C4-2B (cell line): ENCODE results near the gene ZNF611.

Source experiments
- ZFX ChIP-seq: fragments of 450-650 bp; IDR thresholded peaks from 2 replicates; pipeline ENCODE4 v1.6.1; 2017
- TF ChIP-seq, protein P1 (sequence below): fragments of 450-650 bp; conservative IDR thresholded peaks from 2 replicates; pipeline ENCODE4 v1.5.1; 2017; ENCODE audit warnings: mild to moderate bottlenecking

- TF ChIP-seq, protein P1, sequence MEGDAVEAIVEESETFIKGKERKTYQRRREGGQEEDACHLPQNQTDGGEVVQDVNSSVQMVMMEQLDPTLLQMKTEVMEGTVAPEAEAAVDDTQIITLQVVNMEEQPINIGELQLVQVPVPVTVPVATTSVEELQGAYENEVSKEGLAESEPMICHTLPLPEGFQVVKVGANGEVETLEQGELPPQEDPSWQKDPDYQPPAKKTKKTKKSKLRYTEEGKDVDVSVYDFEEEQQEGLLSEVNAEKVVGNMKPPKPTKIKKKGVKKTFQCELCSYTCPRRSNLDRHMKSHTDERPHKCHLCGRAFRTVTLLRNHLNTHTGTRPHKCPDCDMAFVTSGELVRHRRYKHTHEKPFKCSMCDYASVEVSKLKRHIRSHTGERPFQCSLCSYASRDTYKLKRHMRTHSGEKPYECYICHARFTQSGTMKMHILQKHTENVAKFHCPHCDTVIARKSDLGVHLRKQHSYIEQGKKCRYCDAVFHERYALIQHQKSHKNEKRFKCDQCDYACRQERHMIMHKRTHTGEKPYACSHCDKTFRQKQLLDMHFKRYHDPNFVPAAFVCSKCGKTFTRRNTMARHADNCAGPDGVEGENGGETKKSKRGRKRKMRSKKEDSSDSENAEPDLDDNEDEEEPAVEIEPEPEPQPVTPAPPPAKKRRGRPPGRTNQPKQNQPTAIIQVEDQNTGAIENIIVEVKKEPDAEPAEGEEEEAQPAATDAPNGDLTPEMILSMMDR, result no peak
- TF ChIP-seq ZFX, result no peak
These were observed 75.8 kb downstream of the ZNF611 start for GRCh38 chr19:52659013-52659412.
